ENCODE data around the gene CHRNE.

Gene CHRNE

DNA sequence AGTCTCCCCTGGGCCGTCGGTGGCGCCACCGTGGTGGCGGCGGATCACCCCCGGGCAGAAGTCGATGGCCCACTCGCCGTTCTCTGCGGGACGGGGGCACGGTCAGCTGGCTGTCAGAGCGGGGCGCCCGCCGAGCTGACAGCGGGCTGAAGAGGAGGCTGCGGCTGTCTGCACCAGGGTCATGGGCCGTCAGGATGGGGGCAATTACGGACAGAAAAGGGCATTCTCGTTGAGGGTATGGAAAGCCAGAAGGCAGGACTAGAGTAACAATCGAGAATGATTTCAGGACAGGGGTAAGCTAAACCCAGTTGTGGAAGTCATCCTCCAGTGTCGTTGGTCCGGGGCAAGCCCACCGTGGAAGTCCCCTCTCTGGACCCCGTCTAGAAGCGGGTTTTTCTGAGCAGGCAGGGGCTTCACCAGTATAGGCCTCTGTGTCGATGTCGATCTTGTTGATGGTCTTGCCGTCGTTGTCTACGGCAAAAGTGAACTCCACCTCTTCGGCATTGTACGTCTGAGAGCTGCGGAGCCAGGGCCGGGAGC lies 1.7 kb downstream of the CHRNE start:
- DNase-seq (ENCODE audit: low spot score): no peak
- Histone ChIP-seq H3K9ac (ENCODE audit: low read depth, low read length, poor library complexity) (peak overlapping the region; percentile 70), H3K27ac (replicated peaks; ENCODE audit: low read length) (no peak overlapping the region), H2AK5ac (ENCODE audit: low read depth, low read length) (peak overlapping the region; percentile 42), H4K8ac (ENCODE audit: low read depth, low read length) (no peak overlapping the region), H2BK5ac (ENCODE audit: low read length) (no peak overlapping the region), H2AFZ (ENCODE audit: low read length) (no peak overlapping the region), H4K91ac (ENCODE audit: low read depth, low read length, poor library complexity) (no peak overlapping the region), H2BK120ac (ENCODE audit: low read depth, low read length) (peak overlapping the region; percentile 72), H3K23ac (ENCODE audit: low read depth, low read length, poor library complexity) (no peak overlapping the region), H3K18ac (ENCODE audit: low read length) (peak overlapping the region; percentile 71), H3K27me3 (ENCODE audit: control insufficient read depth in 3 of 3, insufficient read depth in 3 of 3, low read depth in 1 of 3, low read length in 3 of 3) (peaks cover 0 to 4% (median 0%) of the 10 kb centered on the region in 3 experiments), H2BK12ac (ENCODE audit: low read length) (no peak overlapping the region), H3K36me3 (replicated peaks in 1 of 2; ENCODE audit: control insufficient read depth in 2 of 2, insufficient read depth in 2 of 2, low read length in 2 of 2) (peaks cover 10 to 33% of the 10 kb centered on the region in 2 donors), H3K4me3 (ENCODE audit: low read length in 2 of 2) (no peak overlapping the region), H3K79me1 (ENCODE audit: low read depth, low read length) (peaks cover 2% of the 10 kb centered on the region), H3K9me3 (replicated peaks in 1 of 2; ENCODE audit: control insufficient read depth in 2 of 2, insufficient read depth in 1 of 2, low read depth in 1 of 2, low read length in 2 of 2) (no peaks in the 10 kb centered on the region), H3K4me1 (ENCODE audit: control insufficient read depth in 2 of 2, insufficient read depth in 1 of 2, low read depth in 1 of 2, low read length in 2 of 2) (peaks cover 0 to 1% of the 10 kb centered on the region in 2 donors), H3K4me2 (ENCODE audit: insufficient read depth, low read length, poor library complexity, severe bottlenecking) (peak overlapping the region; percentile 4), H3K4ac (ENCODE audit: low read length) (peak overlapping the region; percentile 44), H3K14ac (ENCODE audit: low read length) (no peak overlapping the region), H2BK15ac (ENCODE audit: low read length) (no peak overlapping the region)
- WGBS, 2 donors (ENCODE audit: extremely low coverage in 2 of 2, insufficient read length in 2 of 2, insufficient replicate concordance in 1 of 2): no CpG with 5 or more reads among the region's 37 CpGs

DNA sequence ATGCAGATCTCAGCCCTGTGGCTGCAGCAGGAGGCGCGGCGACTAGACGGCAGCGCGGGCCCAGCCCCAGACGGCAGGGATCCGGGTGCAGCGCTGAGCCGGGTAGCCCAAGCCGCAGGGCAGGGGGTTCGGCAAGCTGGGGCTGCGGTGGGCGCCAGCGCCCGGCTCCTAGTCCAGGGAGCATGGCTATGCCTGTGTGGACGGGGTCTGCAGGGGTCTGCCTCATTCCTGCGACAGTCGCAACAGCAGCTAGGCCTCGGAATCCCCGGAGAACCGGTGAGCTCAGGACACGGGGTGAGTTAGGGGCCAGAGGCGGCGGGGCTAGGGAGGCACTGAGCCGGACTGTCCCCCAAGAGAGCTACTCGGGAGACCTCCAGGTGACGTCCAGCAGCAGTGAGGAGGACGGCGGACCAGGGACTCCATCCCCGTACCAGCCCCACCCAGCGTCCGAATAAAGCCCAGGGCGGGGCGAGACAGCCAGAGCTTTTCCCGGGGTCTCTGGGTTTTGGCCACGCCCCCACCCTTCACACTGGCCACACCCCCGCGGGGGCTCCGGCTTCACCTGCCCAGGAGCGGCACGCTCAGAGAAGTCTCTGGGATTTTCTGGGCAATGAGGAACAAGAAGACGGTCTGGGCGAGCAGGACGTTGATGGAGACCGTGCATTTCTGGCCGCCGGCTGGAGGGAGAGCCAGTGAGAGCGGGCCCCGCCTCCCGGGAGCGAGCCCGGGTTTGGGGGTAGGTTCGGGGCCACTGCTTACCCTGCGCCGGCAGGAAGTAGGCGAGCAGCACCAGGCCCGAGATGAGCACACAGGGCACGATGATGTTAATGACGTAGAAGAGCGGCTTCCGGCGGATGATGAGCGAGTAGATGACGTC lies 2.4 kb downstream of the CHRNE start:
- no peak overlapping the region for H3K27ac ChIP-seq (replicated peaks; ENCODE audit: low read length)
- peak overlapping the region; percentile 47 for H3K14ac ChIP-seq (ENCODE audit: low read length)
- DNase-seq (ENCODE audit: low spot score): no peak
- H3K9me3 ChIP-seq (replicated peaks in 1 of 2; ENCODE audit: control insufficient read depth in 2 of 2, insufficient read depth in 1 of 2, low read depth in 1 of 2, low read length in 2 of 2): no peaks in the 10 kb centered on the region
- peak overlapping the region; percentile 63 for H2AK5ac ChIP-seq (ENCODE audit: low read depth, low read length)
- peaks cover 2% of the 10 kb centered on the region for H3K79me1 ChIP-seq (ENCODE audit: low read depth, low read length)
- peak overlapping the region; percentile 72 for H2BK120ac ChIP-seq (ENCODE audit: low read depth, low read length)
- H4K91ac ChIP-seq (ENCODE audit: low read depth, low read length, poor library complexity): no peak overlapping the region
- no peak overlapping the region for H2AFZ ChIP-seq (ENCODE audit: low read length)
- H3K23ac ChIP-seq (ENCODE audit: low read depth, low read length, poor library complexity): peak overlapping the region; percentile 55
- peak overlapping the region in 1 of 2 donors; percentile 38 for H3K4me3 ChIP-seq (ENCODE audit: low read length in 2 of 2)
- peak overlapping the region; percentile 71 for H3K18ac ChIP-seq (ENCODE audit: low read length)
- peak overlapping the region; percentile 70 for H3K9ac ChIP-seq (ENCODE audit: low read depth, low read length, poor library complexity)
- no peak overlapping the region for H2BK15ac ChIP-seq (ENCODE audit: low read length)
- peaks cover 11 to 41% of the 10 kb centered on the region in 2 donors for H3K36me3 ChIP-seq (replicated peaks in 1 of 2; ENCODE audit: control insufficient read depth in 2 of 2, insufficient read depth in 2 of 2, low read length in 2 of 2)
- H4K8ac ChIP-seq (ENCODE audit: low read depth, low read length): peak overlapping the region; percentile 17
- peak overlapping the region; percentile 13 for H2BK5ac ChIP-seq (ENCODE audit: low read length)
- peak overlapping the region; percentile 3 for H2BK12ac ChIP-seq (ENCODE audit: low read length)
- no peak overlapping the region for H3K4me2 ChIP-seq (ENCODE audit: insufficient read depth, low read length, poor library complexity, severe bottlenecking)
- H3K4me1 ChIP-seq (ENCODE audit: control insufficient read depth in 2 of 2, insufficient read depth in 1 of 2, low read depth in 1 of 2, low read length in 2 of 2): peaks cover 0 to 1% of the 10 kb centered on the region in 2 donors
- no CpG with 5 or more reads among the region's 65 CpGs for WGBS, 2 donors (ENCODE audit: extremely low coverage in 2 of 2, insufficient read length in 2 of 2, insufficient replicate concordance in 1 of 2)
- H3K4ac ChIP-seq (ENCODE audit: low read length): no peak overlapping the region
- H3K27me3 ChIP-seq (ENCODE audit: control insufficient read depth in 3 of 3, insufficient read depth in 3 of 3, low read depth in 1 of 3, low read length in 3 of 3): peaks cover 0 to 4% (median 0%) of the 10 kb centered on the region in 3 experiments

DNA sequence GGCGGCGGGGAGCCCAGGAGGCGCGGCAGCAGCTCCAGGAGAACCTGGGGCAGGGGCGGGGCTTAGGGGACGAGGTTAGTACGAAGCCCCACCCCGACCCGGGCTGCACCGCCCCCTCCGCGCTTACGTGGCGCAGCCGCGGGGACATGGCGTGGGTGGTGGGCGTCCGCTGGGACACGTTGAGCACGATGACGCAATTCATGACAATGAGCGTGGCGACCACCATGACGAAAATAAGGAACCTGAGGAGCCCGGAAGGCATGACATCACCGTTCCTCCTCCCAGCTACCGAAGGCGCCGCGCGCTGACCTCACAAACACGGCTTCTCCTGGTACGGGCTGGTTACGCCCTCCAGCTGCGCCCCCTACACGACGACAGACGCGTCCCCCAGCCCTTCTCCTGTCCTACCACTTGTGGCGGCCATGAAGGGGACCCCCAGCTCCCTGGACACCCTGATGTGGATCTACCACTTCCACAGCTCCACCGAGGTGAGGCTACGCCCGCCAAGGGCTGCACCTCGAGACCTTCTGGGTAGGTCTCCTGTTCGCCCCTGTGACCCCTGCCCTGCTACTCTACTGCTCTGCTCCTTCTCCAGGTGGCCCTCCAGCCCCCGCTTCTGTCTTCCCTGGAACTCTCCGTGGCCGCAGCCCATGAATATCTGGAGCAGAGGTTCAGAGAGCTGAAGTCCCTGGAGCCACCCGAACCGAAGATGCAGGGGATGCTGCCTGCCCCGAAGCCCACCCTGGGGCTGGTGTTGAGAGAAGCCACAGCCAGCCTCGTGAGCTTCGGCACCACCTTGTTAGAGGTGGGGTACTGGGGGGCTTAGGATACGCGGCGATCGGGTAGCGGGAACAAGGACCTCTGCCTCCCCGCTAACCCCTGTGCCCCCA lies 3.3 kb downstream of the CHRNE start, which contains the start of gene C17orf107:
TSS of gene C17orf107 (plus strand) at position 196 of the 890 bp plus-strand sequence. CDS start at position 423, 227 bp downstream.
- Histone ChIP-seq H3K4me2 (ENCODE audit: insufficient read depth, low read length, poor library complexity, severe bottlenecking) (peak within 1 kb of the TSS; percentile 18), H3K9ac (ENCODE audit: low read depth, low read length, poor library complexity) (no peak within 1 kb of the TSS), H3K4ac (ENCODE audit: low read length) (no peak within 1 kb of the TSS), H3K4me1 (ENCODE audit: control insufficient read depth in 2 of 2, insufficient read depth in 1 of 2, low read depth in 1 of 2, low read length in 2 of 2) (peaks cover 0 to 1% of the 10 kb centered on the region in 2 donors), H3K79me1 (ENCODE audit: low read depth, low read length) (peaks cover 2% of the 10 kb centered on the region), H2BK5ac (ENCODE audit: low read length) (peak within 1 kb of the TSS; percentile 13), H4K91ac (ENCODE audit: low read depth, low read length, poor library complexity) (no peak within 1 kb of the TSS), H2AK5ac (ENCODE audit: low read depth, low read length) (peak within 1 kb of the TSS; percentile 26), H3K27me3 (ENCODE audit: control insufficient read depth in 3 of 3, insufficient read depth in 3 of 3, low read depth in 1 of 3, low read length in 3 of 3) (peaks cover 0 to 3% (median 0%) of the 10 kb centered on the region in 3 experiments), H2BK15ac (ENCODE audit: low read length) (no peak within 1 kb of the TSS), H3K36me3 (replicated peaks in 1 of 2; ENCODE audit: control insufficient read depth in 2 of 2, insufficient read depth in 2 of 2, low read length in 2 of 2) (peaks cover 20 to 49% of the 10 kb centered on the region in 2 donors), H3K4me3 (ENCODE audit: low read length in 2 of 2) (peak within 1 kb of the TSS in 1 of 2 donors; percentile 55), H3K23ac (ENCODE audit: low read depth, low read length, poor library complexity) (peak within 1 kb of the TSS; percentile 55), H2AFZ (ENCODE audit: low read length) (no peak within 1 kb of the TSS), H3K14ac (ENCODE audit: low read length) (peak within 1 kb of the TSS; percentile 47), H3K18ac (ENCODE audit: low read length) (peak within 1 kb of the TSS; percentile 57), H2BK120ac (ENCODE audit: low read depth, low read length) (peak within 1 kb of the TSS; percentile 47), H3K27ac (replicated peaks; ENCODE audit: low read length) (no peak within 1 kb of the TSS), H2BK12ac (ENCODE audit: low read length) (peak within 1 kb of the TSS; percentile 73), H4K8ac (ENCODE audit: low read depth, low read length) (no peak within 1 kb of the TSS), H3K9me3 (replicated peaks in 1 of 2; ENCODE audit: control insufficient read depth in 2 of 2, insufficient read depth in 1 of 2, low read depth in 1 of 2, low read length in 2 of 2) (no peaks in the 10 kb centered on the region)
- WGBS, 2 donors (ENCODE audit: extremely low coverage in 2 of 2, insufficient read length in 2 of 2, insufficient replicate concordance in 1 of 2): no CpG with 5 or more reads among the region's 60 CpGs
- no peak for DNase-seq (ENCODE audit: low spot score)

Data from neuronal stem cell (in vitro differentiated cells).